ENCODE results near the gene PCAT6. TPM values are rescaled to one million over a fixed set of nuclear protein-coding genes. Genes with fewer than 3 reads are reported as not detected.

The PCAT6 gene
- total RNA-seq, 2 experiments from 2014 or later, result 0.37 to 0.43 TPM

DNA sequence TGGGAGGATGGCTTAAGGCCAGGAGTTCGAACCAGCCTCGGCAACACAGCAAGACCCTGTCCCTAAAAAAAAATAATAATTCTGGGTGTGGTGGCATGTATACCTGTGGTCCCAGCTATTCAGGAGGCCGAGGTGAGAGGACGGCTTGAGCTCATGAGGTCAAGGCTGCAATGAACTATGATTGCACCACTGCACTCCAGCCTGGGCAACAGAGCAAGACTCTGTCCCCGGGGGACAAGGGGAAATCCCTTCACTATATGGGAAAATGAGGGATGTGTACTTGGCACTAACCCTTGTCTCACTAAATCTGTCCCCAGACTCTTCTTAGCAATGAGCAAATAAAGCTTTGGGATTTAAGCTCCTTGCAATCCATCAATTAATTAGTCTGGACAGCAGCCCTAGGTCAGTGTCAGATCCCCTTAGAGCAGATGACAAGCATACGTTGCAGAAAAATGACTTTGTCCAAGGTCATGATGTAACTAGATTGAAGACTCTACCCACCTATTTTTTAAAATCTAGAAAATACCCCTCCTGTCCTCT is 11.9 kb upstream of the PCAT6 start:
- intact Hi-C loops (cut with micrococcal nuclease), result no loop called here
- H3K27me3 Mint-ChIP-seq (ENCODE audit: low read depth), result no peaks in the 10 kb centered on the region
- H3K4me3 Mint-ChIP-seq, result no peak overlapping the region
- H3K9me3 Mint-ChIP-seq, result no peaks in the 10 kb centered on the region
- no peak for DNase-seq
- CTCF ChIA-PET, result interaction anchor here (0.8 kb wide), 1 partner anchor 17 kb away, joined by 3 read pairs; no protein-coding TSS in a partner anchor
- H3K4me1 Mint-ChIP-seq (ENCODE audit: low read depth), result peaks cover 46% of the 10 kb centered on the region
- H3K27ac Mint-ChIP-seq, result no peak overlapping the region
- H3K36me3 Mint-ChIP-seq (ENCODE audit: low read depth), result peaks cover 8% of the 10 kb centered on the region

- Mint-ChIP-seq H3K4me3 (no peak overlapping the region), H3K9me3 (no peaks in the 10 kb centered on the region), H3K27ac (no peak overlapping the region), H3K36me3 (ENCODE audit: low read depth) (peaks cover 8% of the 10 kb centered on the region), H3K27me3 (ENCODE audit: low read depth) (no peaks in the 10 kb centered on the region), H3K4me1 (ENCODE audit: low read depth) (peaks cover 59% of the 10 kb centered on the region)
- intact Hi-C loops (cut with micrococcal nuclease), result loop anchor here (10.0 kb wide), 1 partner anchor 524 kb away; no protein-coding TSS in a partner anchor
- CTCF ChIA-PET, result no interaction called here
- no peak for DNase-seq
Measured at GRCh38 chr1:202800742-202801141, 10.0 kb upstream of the PCAT6 start.

GRCh38 chr1:202801175-202801574 is 9.6 kb upstream of the PCAT6 start:
- intact Hi-C loops (cut with micrococcal nuclease), result loop anchor here (10.0 kb wide), 1 partner anchor 524 kb away; no protein-coding TSS in a partner anchor
- peaks cover 60% of the 10 kb centered on the region for H3K4me1 Mint-ChIP-seq (ENCODE audit: low read depth)
- H3K9me3 Mint-ChIP-seq, result no peaks in the 10 kb centered on the region
- peaks cover 8% of the 10 kb centered on the region for H3K36me3 Mint-ChIP-seq (ENCODE audit: low read depth)
- CTCF ChIA-PET, result no interaction called here
- DNase-seq, result no peak
- H3K4me3 Mint-ChIP-seq, result no peak overlapping the region
- no peaks in the 10 kb centered on the region for H3K27me3 Mint-ChIP-seq (ENCODE audit: low read depth)
- H3K27ac Mint-ChIP-seq, result no peak overlapping the region

- no peaks in the 10 kb centered on the region for H3K27me3 Mint-ChIP-seq (ENCODE audit: low read depth)
- CTCF ChIA-PET, result no interaction called here
- H3K9me3 Mint-ChIP-seq, result no peaks in the 10 kb centered on the region
- intact Hi-C loops (cut with micrococcal nuclease), result loop anchor here (10.0 kb wide), 1 partner anchor 523 kb away; no protein-coding TSS in a partner anchor
- peaks cover 12% of the 10 kb centered on the region for H3K36me3 Mint-ChIP-seq (ENCODE audit: low read depth)
- H3K4me3 Mint-ChIP-seq, result no peak overlapping the region
- no peak for DNase-seq
- no peak overlapping the region for H3K27ac Mint-ChIP-seq
- H3K4me1 Mint-ChIP-seq (ENCODE audit: low read depth), result peaks cover 62% of the 10 kb centered on the region
Measured at GRCh38 chr1:202802034-202802433, 8.7 kb upstream of the PCAT6 start.

DNA sequence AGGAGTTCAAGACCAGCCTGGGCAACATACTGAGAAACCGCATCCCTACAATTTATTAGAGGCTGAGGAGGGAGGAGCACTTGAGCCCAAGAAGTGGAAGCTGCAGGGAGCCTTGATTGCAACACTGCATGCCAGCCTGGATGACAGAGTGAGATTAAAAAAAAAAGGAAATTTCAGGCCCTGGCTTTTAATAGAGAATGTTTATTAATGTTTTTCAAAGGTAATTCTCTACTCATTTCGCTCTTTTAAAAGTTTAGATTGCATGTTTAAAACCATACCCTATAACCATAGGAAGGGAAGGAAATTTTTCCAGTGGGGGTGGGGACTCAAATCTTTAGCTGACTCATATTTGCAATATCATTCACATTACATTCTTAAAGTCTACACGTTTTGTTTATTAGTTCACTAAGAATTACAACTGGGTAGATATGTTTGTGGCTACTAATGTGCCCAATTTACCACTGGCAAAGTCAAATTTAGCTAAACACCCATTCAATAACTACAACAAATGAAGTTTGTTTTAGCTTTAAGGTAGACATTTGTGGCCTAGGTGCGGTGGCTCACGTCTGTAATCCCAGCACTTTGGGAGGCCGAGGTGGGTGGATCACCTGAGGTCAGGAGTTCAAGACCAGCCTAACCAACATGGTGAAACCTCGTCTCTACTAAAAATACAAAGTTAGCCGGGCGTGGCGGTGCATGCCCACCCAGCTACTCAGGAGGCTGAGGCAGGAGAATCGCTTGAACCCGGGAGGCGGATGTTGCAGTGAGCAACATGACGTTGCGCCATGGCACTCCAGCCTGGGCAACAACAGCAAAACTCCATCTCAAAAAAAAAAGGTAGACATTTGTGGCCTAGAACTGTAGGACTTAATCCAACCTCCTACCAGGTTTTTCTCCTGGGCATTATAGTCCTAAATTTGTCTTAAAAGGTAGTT is 7.5 kb upstream of the PCAT6 start:
- Mint-ChIP-seq H3K4me1 (ENCODE audit: low read depth) (peaks cover 57% of the 10 kb centered on the region), H3K27ac (peak overlapping the region; percentile 62), H3K4me3 (no peak overlapping the region), H3K27me3 (ENCODE audit: low read depth) (no peaks in the 10 kb centered on the region), H3K9me3 (no peaks in the 10 kb centered on the region), H3K36me3 (ENCODE audit: low read depth) (peaks cover 10% of the 10 kb centered on the region)
- no peak for DNase-seq
- intact Hi-C loops (cut with micrococcal nuclease), result loop anchor here (10.0 kb wide), 1 partner anchor 522 kb away; no protein-coding TSS in a partner anchor
- CTCF ChIA-PET, result interaction anchor here (0.7 kb wide), 1 partner anchor 210 kb away, joined by 6 read pairs; no protein-coding TSS in a partner anchor

GRCh38 chr1:202804126-202804525 is 6.6 kb upstream of the PCAT6 start:
- CTCF ChIA-PET, result no interaction called here

GRCh38 chr1:202805886-202806844 is 4.6 kb upstream of the PCAT6 start:
- Mint-ChIP-seq H3K27me3 (ENCODE audit: low read depth) (no peaks in the 10 kb centered on the region), H3K27ac (peak overlapping the region; percentile 97), H3K4me3 (peak overlapping the region; percentile 89), H3K36me3 (ENCODE audit: low read depth) (peaks cover 4% of the 10 kb centered on the region), H3K9me3 (no peaks in the 10 kb centered on the region), H3K4me1 (ENCODE audit: low read depth) (peaks cover 67% of the 10 kb centered on the region)
- CTCF ChIA-PET, result no interaction called here
- DNase-seq, result peak; percentile 52
- intact Hi-C loops (cut with micrococcal nuclease), result loop anchor here (1.0 to 10.0 kb wide), 7 partner anchors 47 to 644 kb away; partner anchors contain the start of genes PPP1R12B, PTPN7, RABIF and TMEM183A

More at GRCh38 chr1:202804126-202804525, 6.6 kb upstream of the PCAT6 start:
- Mint-ChIP-seq H3K36me3 (ENCODE audit: low read depth) (peaks cover 10% of the 10 kb centered on the region), H3K4me3 (no peak overlapping the region), H3K27ac (peak overlapping the region; percentile 97), H3K27me3 (ENCODE audit: low read depth) (no peaks in the 10 kb centered on the region), H3K9me3 (no peaks in the 10 kb centered on the region), H3K4me1 (ENCODE audit: low read depth) (peaks cover 60% of the 10 kb centered on the region)
- intact Hi-C loops (cut with micrococcal nuclease), result loop anchor here (10.0 kb wide), 1 partner anchor 521 kb away; no protein-coding TSS in a partner anchor
- no peak for DNase-seq

DNA sequence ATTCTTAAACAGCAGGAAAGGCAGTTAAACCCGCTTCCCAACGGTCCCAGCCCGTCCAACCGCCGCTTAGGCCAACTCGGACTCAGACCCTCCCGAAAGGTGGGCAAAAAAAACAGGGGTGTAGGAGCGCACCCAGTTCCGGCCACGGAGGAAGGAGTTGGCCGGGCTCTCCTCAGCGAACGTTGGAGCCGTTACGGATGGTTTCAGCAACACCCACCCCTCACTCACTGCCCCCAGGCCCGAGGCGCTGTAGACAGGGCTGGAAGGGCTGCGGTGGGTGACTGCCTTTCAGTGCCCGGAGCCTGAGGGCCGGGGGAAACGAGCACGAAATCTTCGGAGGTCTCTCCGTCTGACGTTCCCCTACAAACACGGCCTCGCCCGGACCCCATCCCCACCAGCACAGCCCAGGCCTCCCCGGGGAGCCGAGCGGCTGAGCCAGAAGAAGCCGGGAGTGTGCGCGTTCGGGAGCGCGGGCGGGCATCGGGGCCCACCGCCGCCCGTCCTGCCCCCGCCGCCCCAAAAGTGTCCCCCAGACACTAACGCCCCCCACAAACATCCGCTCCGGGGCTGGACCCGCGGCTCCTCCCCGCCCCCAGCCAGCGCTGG is 3.8 kb upstream of the PCAT6 start:
- intact Hi-C loops (cut with micrococcal nuclease), result loop anchor here (1.0 to 10.0 kb wide), 7 partner anchors 46 to 645 kb away; partner anchors contain the start of genes PPP1R12B, PTPN7, RABIF and TMEM183A
- Mint-ChIP-seq H3K27me3 (ENCODE audit: low read depth) (no peaks in the 10 kb centered on the region), H3K4me1 (ENCODE audit: low read depth) (peaks cover 68% of the 10 kb centered on the region), H3K27ac (peak overlapping the region; percentile 97), H3K4me3 (peak overlapping the region; percentile 89), H3K36me3 (ENCODE audit: low read depth) (peaks cover 4% of the 10 kb centered on the region), H3K9me3 (no peaks in the 10 kb centered on the region)
- peak; percentile 36 for DNase-seq
- CTCF ChIA-PET, result no interaction called here

- peaks cover 62% of the 10 kb centered on the region for H3K4me1 Mint-ChIP-seq (ENCODE audit: low read depth)
- intact Hi-C loops (cut with micrococcal nuclease), result loop anchor here (2.0 to 10.0 kb wide), 5 partner anchors 45 to 645 kb away; partner anchors contain the start of genes PPP1R12B and PTPN7
- H3K27me3 Mint-ChIP-seq (ENCODE audit: low read depth), result no peaks in the 10 kb centered on the region
- DNase-seq, result peak; percentile 40
- peaks cover 4% of the 10 kb centered on the region for H3K36me3 Mint-ChIP-seq (ENCODE audit: low read depth)
- CTCF ChIA-PET, result interaction anchor here (0.6 kb wide), 1 partner anchor 62 kb away, joined by 4 read pairs; no protein-coding TSS in a partner anchor
- H3K9me3 Mint-ChIP-seq, result no peaks in the 10 kb centered on the region
- H3K4me3 Mint-ChIP-seq, result peak overlapping the region; percentile 89
- H3K27ac Mint-ChIP-seq, result peak overlapping the region; percentile 57
Measured at GRCh38 chr1:202807451-202807925, 3.3 kb upstream of the PCAT6 start.

DNA sequence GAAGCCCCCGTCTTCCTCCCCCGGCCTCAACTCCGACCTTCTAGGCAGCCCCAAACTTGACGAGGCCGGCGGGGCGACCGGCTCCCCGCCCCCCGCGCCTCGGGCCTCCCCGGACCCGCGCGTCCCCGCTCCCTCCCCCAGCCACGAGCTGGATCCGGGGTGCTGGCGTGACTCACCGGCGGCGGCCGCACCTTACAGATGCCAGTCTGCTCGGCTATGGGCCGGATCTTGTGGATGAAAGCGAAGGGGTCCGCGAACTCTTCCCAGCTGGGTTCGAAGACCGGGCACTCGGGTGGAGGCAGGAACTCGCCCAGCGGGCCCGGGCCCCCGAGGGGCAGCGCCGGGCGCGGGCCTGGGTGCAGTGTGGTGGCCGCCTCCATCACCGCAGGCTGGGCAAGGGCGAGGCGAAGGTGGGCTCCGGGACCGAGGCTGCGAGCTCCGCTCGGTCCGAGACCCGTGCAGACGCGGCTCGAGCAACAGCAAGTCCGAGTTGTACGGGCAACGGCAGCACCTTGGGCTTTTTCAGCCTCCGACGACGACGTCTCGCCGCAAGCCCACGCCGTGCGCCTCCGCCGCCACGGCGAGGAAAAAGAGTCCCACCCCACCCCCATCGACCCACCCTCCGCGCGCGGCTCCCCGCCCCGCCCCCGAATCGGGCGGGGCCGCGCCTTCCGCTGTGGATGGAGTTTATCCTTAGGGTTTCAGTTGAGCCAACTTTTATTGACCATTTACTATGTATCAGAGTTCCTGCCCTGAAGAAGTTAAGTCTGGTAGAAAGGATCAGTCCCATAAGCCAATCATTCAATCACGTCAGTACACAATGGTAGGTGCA is 2.6 kb upstream of the PCAT6 start, which contains the start of gene KDM5B:
Gene KDM5B (minus strand): TSS at position 496 of the 832 bp plus-strand sequence. CDS start 116 bp downstream, at position 380.
- H3K27me3 Mint-ChIP-seq (ENCODE audit: low read depth), result no peaks in the 10 kb centered on the region
- H3K4me3 Mint-ChIP-seq, result peak within 1 kb of the TSS; percentile 89
- H3K27ac Mint-ChIP-seq, result peak within 1 kb of the TSS; percentile 57
- peaks cover 56% of the 10 kb centered on the region for H3K4me1 Mint-ChIP-seq (ENCODE audit: low read depth)
- peak; percentile 79 for DNase-seq
- H3K36me3 Mint-ChIP-seq (ENCODE audit: low read depth), result peaks cover 4% of the 10 kb centered on the region
- intact Hi-C loops (cut with micrococcal nuclease), result loop anchor here (2.0 to 10.0 kb wide), 5 partner anchors 45 to 646 kb away; partner anchors contain the start of genes PPP1R12B and PTPN7
- CTCF ChIA-PET, result interaction anchor here (0.6 kb wide), 1 partner anchor 61 kb away, joined by 4 read pairs; no protein-coding TSS in a partner anchor
- H3K9me3 Mint-ChIP-seq, result no peaks in the 10 kb centered on the region
